GM19351 (cell line): ENCODE results near the gene SGPP2.
"Not testable (repeated sequence)": the region's sequence is repeated elsewhere in the genome, so short reads cannot be mapped to it uniquely, and the experiment has no call there.

Experiments used
- ATAC-seq: cut with Tn5 transposase; IDR thresholded peaks from one replicate; pipeline ENCODE4 v1.9.1; 2021; ENCODE audit warnings: mild to moderate bottlenecking, moderate library complexity; ENCODE audit not compliant: unreplicated experiment

The SGPP2 gene

GRCh38 chr2:222424729-222425671, 657 bp downstream of the SGPP2 start:
- peak; percentile 12 for ATAC-seq

GRCh38 chr2:222427646-222428301, 3.4 kb downstream of the SGPP2 start:
- ATAC-seq, result peak; percentile 44

- ATAC-seq, result no peak
Observed at GRCh38 chr2:222430071-222430470, 5.7 kb downstream of the SGPP2 start.

- ATAC-seq, result no peak
Observed at GRCh38 chr2:222430681-222431080, 6.3 kb downstream of the SGPP2 start.

- ATAC-seq, result no peak
Observed at GRCh38 chr2:222431869-222432268, 7.5 kb downstream of the SGPP2 start.

- ATAC-seq, result peak; percentile 84
Observed at GRCh38 chr2:222433332-222434173, 9.2 kb downstream of the SGPP2 start.

- peak; percentile 66 for ATAC-seq
Observed at GRCh38 chr2:222434204-222434603, 9.9 kb downstream of the SGPP2 start.

- not testable (repeated sequence) for ATAC-seq
Observed at GRCh38 chr2:222435400-222436039, 11.2 kb downstream of the SGPP2 start.

GRCh38 chr2:222436040-222436413, 11.7 kb downstream of the SGPP2 start:
- no peak for ATAC-seq

- ATAC-seq, result no peak
Observed at GRCh38 chr2:222439692-222440091, 15.3 kb downstream of the SGPP2 start.

- ATAC-seq, result no peak
Observed at GRCh38 chr2:222440673-222441422, 16.5 kb downstream of the SGPP2 start.

GRCh38 chr2:222442665-222443064, 18.3 kb downstream of the SGPP2 start:
- peak; percentile 59 for ATAC-seq

GRCh38 chr2:222445227-222445626, 20.9 kb downstream of the SGPP2 start:
- no peak for ATAC-seq

- ATAC-seq, result no peak
Observed at GRCh38 chr2:222447131-222447530, 22.8 kb downstream of the SGPP2 start.

GRCh38 chr2:222448748-222449181, 24.4 kb downstream of the SGPP2 start:
- no peak for ATAC-seq

- ATAC-seq, result no peak
Observed at GRCh38 chr2:222450021-222450420, 25.7 kb downstream of the SGPP2 start.

- peak; percentile 100 for ATAC-seq
Observed at GRCh38 chr2:222451224-222451674, 26.9 kb downstream of the SGPP2 start.

- no peak for ATAC-seq
Observed at GRCh38 chr2:222452422-222452950, 28.1 kb downstream of the SGPP2 start.

- no peak for ATAC-seq
Observed at GRCh38 chr2:222456479-222457077, 32.2 kb downstream of the SGPP2 start.
